ENCODE data around the gene SOX6.

The SOX6 gene

GRCh38 chr11:16191212-16191867 lies 165.0 kb downstream of the SOX6 start:
- no peak for DNase-seq (ENCODE audit: low read depth in 2 of 2)

GRCh38 chr11:16186680-16187079 lies 169.7 kb downstream of the SOX6 start:
- no peak for DNase-seq (ENCODE audit: low read depth in 2 of 2)

- DNase-seq (ENCODE audit: low read depth in 2 of 2), result no peak
Observed at GRCh38 chr11:16185042-16185441, 171.3 kb downstream of the SOX6 start.

- no peak for DNase-seq (ENCODE audit: low read depth in 2 of 2)
Observed at GRCh38 chr11:16184588-16184987, 171.8 kb downstream of the SOX6 start.

GRCh38 chr11:16182553-16182952 lies 173.8 kb downstream of the SOX6 start:
- no peak for DNase-seq (ENCODE audit: low read depth in 2 of 2)

- no peak for DNase-seq (ENCODE audit: low read depth in 2 of 2)
Observed at GRCh38 chr11:16180868-16181267, 175.5 kb downstream of the SOX6 start.

- no peak for DNase-seq (ENCODE audit: low read depth in 2 of 2)
Observed at GRCh38 chr11:16179676-16180075, 176.7 kb downstream of the SOX6 start.

- DNase-seq (ENCODE audit: low read depth in 2 of 2), result no peak
Observed at GRCh38 chr11:16178273-16178672, 178.1 kb downstream of the SOX6 start.

DNA sequence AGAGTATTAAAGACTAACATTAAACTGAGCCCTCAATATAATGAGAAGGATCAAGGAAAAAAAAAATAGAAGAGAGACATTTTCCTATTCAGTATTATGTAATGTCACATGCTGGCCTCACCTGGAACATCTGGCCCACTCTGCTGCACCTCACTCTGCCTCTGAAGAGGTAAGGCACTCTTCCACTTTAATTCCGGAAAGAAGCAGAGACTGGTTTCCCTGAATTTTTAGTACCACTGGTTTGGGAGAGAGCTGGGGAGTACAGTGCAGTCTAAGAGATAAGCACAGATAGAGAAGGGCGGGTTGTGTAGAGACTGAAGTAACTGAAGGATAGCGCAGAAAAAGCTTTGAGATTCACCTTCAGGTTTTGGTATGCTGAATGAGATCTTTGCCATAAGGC lies 178.7 kb downstream of the SOX6 start:
- DNase-seq (ENCODE audit: low read depth in 2 of 2), result no peak

- DNase-seq (ENCODE audit: low read depth in 2 of 2), result no peak
Observed at GRCh38 chr11:16173798-16174197, 182.5 kb downstream of the SOX6 start.

DNA sequence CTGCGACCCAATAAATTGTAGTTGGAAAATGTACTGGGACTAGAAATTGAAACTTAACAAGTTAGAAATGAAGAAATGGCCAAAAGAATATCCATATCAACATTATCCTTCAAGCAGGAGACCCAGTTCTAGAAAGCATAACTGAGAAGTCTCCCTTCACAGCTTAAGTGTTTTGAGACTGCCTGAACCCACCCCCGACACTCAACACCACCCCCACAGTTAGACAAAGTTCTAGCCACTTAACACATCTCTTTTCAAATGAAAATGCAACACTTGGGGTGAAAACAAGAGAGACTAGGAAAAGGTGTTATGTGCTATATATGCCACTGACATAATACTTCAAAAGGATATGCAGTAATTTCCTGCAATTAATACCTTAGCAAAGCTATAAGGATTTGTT lies 184.5 kb downstream of the SOX6 start:
- no peak for DNase-seq (ENCODE audit: low read depth in 2 of 2)

GRCh38 chr11:16169956-16170847 lies 186.1 kb downstream of the SOX6 start:
- no peak for DNase-seq (ENCODE audit: low read depth in 2 of 2)

- DNase-seq (ENCODE audit: low read depth in 2 of 2), result no peak
Observed at GRCh38 chr11:16169541-16169940, 186.8 kb downstream of the SOX6 start.

- DNase-seq (ENCODE audit: low read depth in 2 of 2), result no peak
Observed at GRCh38 chr11:16167706-16168487, 188.4 kb downstream of the SOX6 start.

DNA sequence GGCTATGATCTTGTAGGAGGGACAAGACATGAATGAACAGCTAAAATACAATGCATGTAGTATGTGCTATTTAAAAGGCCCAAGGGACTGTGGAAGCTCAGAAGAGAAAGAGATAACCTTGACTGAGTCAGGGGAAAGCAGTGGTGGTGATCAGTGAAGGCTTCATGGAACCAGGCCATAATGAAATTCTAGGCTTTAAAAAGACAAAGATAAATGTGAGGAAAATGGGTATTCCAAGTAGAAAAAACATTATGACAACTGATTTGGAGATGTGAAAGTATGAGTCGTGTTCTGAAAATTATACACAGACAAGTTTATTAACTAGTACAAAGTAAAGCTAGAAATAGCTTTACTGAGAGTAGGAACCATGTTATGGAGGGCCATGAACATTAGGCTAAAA lies 189.8 kb downstream of the SOX6 start:
- no peak for DNase-seq (ENCODE audit: low read depth in 2 of 2)

DNA sequence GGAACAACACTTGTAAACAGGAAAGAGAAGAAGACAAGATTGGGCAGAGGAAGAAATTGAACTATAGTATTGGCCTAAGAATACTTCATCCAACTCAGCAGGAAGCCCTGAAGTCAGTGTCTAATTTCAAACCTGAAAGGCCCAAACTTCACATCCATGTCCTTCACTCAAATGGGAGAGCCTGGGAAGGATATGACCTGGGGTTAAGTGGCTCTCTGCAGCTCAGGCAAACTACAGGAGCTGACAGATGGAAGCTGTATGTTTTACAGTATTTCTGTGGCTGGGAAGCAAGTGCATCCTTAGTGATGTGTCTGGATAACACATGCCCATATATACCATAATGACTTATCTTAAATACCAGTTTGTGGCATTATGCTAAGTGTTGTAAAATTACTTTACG lies 196.2 kb downstream of the SOX6 start:
- DNase-seq (ENCODE audit: low read depth in 2 of 2), result no peak

DNA sequence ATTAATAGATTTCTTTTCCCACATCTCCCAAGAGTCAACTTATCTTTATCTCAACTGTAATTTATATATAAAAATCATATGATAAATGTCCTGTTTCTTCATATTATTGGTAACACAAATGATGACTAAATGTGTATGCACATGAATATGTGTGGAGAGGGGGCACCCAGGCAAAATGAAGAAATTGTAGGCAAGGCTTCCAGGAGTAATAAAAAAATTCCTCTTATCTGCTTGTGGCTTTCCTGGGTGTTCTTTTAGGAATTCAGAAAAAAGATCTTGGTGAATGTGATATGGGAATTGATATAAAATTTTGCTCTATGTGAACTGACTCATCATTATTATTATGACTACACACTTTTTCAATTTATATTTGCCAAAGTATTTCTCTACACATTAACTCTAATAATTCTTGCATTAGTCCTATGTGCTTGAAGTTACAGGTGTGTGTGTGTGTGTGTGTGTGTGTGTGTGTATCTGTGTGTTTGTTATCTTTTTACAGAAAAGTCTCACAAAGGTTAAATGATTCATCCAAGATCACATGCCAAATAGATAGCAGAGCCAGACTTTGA lies 197.8 kb downstream of the SOX6 start:
- DNase-seq (ENCODE audit: low read depth in 2 of 2), result no peak

DNA sequence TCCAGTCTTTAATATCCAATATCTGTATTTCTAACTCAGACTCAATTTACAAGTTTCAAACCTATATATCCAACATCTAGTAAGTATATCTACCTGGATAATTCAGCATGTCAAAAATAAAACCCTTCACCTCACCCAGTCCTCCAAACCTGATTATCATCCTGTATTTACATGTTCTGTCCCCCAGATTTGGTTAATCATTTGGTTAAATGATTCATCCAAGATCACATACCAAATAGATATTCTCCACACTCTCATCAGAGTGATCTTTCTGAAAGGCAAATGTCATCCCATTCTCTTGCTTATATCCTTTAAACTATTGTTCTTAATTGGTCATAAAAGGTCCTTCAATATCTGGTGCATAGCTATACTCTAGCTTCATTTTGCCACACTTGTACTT lies 199.0 kb downstream of the SOX6 start:
- no peak for DNase-seq (ENCODE audit: low read depth in 2 of 2)

DNA sequence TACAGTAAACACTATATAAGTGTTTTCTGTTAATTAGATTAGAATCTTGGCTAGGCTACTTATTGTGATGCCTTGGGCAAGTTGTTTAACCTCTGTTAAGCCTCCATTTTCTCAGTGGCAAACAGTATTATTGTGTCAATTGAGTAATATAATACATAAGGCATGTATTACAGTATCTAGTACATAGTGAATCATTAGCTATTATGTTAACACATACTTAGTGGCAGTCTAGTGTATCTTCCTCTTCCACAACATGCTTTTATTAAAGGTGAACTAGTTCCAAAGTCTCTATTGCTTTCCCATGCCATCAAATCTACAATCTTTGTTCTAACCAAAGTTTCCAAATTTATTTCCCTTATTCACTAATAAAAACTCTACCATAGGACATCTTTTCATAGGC lies 200.9 kb downstream of the SOX6 start:
- DNase-seq (ENCODE audit: low read depth in 2 of 2), result no peak

DNA sequence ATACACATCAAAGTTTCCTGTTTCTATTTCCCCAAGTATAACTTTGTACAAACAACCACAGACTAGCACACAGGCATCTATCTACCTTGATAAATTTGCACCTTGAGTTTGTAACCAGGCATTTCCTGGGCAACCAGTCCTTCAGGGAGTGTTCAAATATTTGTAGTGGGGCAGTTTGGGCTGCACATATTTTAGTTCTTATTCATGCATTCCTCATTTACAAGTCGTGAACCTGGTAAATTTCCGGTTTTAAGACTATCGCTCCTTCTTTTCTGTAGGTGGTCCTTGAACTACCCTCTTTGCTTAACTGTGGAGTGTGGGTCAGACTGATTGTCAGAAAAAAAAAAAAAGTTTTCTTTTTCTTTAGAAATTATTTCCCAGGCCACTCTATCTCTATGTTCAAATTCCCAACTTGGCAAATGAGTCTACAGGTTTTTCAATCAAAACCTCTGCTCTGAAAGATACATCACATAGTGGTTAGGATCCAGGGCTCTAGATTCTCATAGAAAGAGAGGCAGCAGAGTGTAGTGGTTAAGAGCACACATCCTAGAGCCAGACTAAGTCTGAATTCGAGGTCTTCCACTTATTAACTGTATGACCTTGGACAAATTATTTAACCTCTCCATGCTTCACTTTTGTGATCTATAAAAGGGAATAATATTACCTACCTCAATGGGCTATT lies 201.5 kb downstream of the SOX6 start:
- DNase-seq (ENCODE audit: low read depth in 2 of 2), result no peak

DNA sequence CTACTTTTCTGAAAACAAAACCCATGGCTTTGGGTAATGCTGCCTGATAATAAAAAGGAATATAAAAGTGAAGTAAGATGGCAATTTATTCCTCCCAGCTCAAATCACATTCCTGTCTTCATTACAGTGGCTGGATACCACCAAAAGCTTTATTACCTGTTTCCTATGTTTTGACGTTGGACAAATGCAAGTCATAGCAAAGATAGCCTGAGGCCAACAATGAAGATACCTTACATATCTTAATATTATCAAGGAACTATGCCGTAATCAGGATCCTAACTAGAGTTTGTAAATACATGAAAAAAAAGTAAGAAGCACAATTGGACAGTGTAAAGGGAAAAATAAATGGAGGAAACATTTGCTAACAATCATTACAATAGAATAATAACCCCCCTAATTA lies 202.4 kb downstream of the SOX6 start:
- DNase-seq (ENCODE audit: low read depth in 2 of 2), result no peak

DNA sequence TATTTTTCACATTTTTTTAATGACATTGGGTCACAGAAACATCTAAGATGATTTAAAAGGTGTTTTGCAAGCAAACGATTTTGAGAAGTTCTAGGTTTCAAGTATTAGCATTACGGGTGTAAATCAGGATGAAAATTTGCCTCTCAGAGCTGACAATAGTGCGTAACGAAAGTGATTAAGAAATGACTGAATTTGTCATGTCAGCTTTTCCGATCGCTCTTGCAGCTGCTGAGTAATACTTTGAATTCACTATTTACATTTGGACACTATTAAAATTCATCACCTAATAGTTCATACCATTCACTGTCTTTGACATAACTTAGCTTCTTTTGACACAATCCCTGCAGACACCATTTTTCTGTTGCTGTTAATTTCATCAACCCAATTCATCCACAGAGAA lies 205.2 kb downstream of the SOX6 start:
- no peak for DNase-seq (ENCODE audit: low read depth in 2 of 2)
